ENCODE data around the gene MAP3K13. TPM values are rescaled to one million over a fixed set of nuclear protein-coding genes. Genes with fewer than 3 reads are reported as not detected.
"Not testable (repeated sequence)": the region's sequence is repeated elsewhere in the genome, so short reads cannot be mapped to it uniquely, and the experiment has no call there.

Gene MAP3K13
- total RNA-seq, 4 donors from 2014 or later, result 8.8 to 47.8 (median 17.2) TPM

DNA sequence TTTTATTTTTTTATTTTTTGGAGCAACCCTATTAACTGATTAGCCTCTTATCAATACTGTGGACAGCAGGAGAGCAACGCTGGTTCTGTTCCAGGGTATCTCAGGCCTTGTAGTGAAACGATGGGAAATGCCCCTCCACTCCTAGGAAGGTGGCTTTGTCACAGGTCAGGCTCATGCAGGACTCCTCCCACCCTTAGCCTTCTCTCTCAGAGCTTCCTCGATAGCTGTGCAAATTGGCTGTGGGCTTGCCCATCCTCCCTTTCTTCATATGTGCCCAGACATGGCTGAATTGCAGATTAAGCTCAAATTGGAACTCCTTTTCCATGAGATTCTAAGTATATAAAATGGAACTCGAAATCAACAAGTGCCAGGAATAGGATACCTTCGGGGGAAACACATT is 97.4 kb downstream of the MAP3K13 start:
- TF ChIP-seq POLR2A (IDR thresholded peaks at IDR 0.05), result no peak
- TF ChIP-seq, protein P1, sequence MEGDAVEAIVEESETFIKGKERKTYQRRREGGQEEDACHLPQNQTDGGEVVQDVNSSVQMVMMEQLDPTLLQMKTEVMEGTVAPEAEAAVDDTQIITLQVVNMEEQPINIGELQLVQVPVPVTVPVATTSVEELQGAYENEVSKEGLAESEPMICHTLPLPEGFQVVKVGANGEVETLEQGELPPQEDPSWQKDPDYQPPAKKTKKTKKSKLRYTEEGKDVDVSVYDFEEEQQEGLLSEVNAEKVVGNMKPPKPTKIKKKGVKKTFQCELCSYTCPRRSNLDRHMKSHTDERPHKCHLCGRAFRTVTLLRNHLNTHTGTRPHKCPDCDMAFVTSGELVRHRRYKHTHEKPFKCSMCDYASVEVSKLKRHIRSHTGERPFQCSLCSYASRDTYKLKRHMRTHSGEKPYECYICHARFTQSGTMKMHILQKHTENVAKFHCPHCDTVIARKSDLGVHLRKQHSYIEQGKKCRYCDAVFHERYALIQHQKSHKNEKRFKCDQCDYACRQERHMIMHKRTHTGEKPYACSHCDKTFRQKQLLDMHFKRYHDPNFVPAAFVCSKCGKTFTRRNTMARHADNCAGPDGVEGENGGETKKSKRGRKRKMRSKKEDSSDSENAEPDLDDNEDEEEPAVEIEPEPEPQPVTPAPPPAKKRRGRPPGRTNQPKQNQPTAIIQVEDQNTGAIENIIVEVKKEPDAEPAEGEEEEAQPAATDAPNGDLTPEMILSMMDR (IDR thresholded peaks at IDR 0.05), result no peak
- no peak for DNase-seq
- intact Hi-C loops (cut with DNase I; ENCODE audit: low total_unique reads), result no loop called here

DNA sequence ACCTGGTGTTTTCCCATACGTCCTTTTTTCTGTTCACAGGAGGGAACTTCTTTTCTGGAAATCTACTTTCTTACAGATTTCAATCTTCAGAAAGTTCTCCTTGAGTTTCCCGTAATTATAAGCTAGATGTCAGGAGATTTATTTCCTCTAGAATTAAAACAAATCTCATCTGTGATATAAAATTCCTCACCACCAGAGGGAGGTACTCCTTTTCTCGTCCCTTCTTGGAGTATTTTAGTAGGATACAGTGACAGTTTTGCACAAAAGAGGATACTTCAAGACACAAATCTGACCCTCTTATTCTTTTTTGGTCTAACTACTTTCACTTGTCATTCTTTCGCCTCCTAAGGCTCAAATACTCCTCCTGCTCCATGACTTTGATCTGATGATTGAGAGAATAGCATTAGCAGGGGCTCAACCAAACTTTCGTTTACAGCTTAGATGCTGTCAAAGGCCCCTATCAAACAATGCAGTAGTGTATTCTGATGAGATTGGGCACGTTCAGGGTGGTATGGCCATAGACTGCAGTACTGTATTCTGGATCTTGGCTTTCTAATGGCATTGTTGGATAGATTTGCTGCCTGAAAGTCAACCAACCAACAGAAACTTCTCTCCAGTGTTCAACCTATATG is 97.9 kb downstream of the MAP3K13 start:
- H3K27me3 ChIP-seq, result no peaks in the 10 kb centered on the region
- TF ChIP-seq, protein P1 (IDR thresholded peaks at IDR 0.05), result no peak
- TF ChIP-seq POLR2A (IDR thresholded peaks at IDR 0.05), result no peak
- H3K4me1 ChIP-seq, result no peaks in the 10 kb centered on the region
- H3K9me3 ChIP-seq, result no peaks in the 10 kb centered on the region
- intact Hi-C loops (cut with DNase I; ENCODE audit: low total_unique reads), result no loop called here
- no peak for DNase-seq
- H3K27ac ChIP-seq, result no peak overlapping the region
- H3K4me3 ChIP-seq, result no peak overlapping the region
- H3K36me3 ChIP-seq, result no peaks in the 10 kb centered on the region

More for the DNA sequence above, 97.4 kb downstream of the MAP3K13 start:
- H3K27me3 ChIP-seq, result no peaks in the 10 kb centered on the region
- H3K4me1 ChIP-seq, result no peaks in the 10 kb centered on the region
- H3K27ac ChIP-seq, result no peak overlapping the region
- no peaks in the 10 kb centered on the region for H3K36me3 ChIP-seq
- no peaks in the 10 kb centered on the region for H3K9me3 ChIP-seq
- no peak overlapping the region for H3K4me3 ChIP-seq

DNA sequence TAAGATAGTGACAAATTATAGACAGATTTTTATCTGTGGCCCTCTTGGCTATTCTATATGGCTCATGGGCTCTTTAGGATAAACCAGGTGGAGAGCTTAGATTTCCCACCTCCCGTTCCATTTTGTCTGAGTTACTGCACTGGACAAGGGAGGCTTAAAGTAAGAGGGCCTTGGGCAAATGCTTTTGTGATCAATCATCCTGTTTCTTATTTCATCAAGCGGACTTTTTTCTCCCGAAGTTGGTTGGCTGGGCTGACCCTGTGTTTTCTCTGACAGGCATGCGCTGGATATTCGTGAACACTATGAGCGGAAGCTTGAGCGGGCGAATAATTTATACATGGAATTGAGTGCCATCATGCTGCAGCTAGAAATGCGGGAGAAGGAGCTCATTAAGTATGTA is 102.5 kb downstream of the MAP3K13 start:
- TF ChIP-seq POLR2A (IDR thresholded peaks at IDR 0.05), result no peak
- TF ChIP-seq, protein P1 (IDR thresholded peaks at IDR 0.05), result no peak
- H3K4me1 ChIP-seq, result no peaks in the 10 kb centered on the region
- no peaks in the 10 kb centered on the region for H3K27me3 ChIP-seq
- intact Hi-C loops (cut with DNase I; ENCODE audit: low total_unique reads), result no loop called here
- no peak overlapping the region for H3K27ac ChIP-seq
- no peaks in the 10 kb centered on the region for H3K9me3 ChIP-seq
- no peaks in the 10 kb centered on the region for H3K36me3 ChIP-seq
- no peak overlapping the region for H3K4me3 ChIP-seq
- DNase-seq, result no peak

DNA sequence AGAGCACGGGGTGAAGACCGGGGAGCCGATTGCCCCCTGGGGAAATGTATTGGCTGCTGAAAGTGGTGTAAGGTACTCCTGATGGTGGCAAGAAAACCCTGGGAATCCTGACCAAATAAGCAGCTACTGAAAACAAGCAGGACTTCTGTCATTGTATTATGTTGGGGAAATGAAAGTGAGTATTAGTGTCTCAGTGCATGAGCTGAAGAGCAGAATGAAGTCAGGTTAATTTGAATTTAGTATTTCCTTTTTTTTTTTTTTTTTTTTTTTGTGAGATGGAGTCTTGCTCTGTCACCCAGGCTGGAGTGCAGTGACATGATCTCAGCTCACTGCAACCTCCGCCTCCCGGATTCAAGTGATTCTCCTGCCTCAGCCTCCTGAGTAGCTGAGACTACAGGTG is 103.2 kb downstream of the MAP3K13 start:
- not testable (repeated sequence) for DNase-seq

DNA sequence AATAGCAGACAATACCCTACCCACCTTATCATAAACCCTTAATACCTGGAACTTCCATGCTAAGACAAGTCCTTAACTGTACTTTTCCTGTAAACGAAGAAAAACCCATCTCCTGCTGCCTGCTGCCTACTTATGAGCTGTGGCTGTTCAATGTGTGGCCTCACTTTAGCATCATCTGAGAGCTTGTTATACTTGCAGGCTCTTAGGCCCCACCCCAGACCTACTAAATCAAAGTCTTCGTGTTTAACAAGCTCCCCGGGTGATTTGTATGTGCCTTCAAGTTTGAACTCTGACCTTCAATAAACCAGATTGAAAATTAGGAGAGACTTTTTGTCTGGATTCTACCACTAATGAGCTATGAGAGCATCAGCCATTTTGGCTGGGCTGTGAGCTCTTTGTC is 106.6 kb downstream of the MAP3K13 start:
- H3K4me3 ChIP-seq, result no peak overlapping the region
- H3K27me3 ChIP-seq, result no peaks in the 10 kb centered on the region
- TF ChIP-seq, protein P1 (IDR thresholded peaks at IDR 0.05), result no peak
- no peak for TF ChIP-seq POLR2A (IDR thresholded peaks at IDR 0.05)
- H3K36me3 ChIP-seq, result no peaks in the 10 kb centered on the region
- H3K4me1 ChIP-seq, result no peaks in the 10 kb centered on the region
- no peak for DNase-seq
- intact Hi-C loops (cut with DNase I; ENCODE audit: low total_unique reads), result no loop called here
- no peaks in the 10 kb centered on the region for H3K9me3 ChIP-seq
- H3K27ac ChIP-seq, result no peak overlapping the region

More for the DNA sequence above, 103.2 kb downstream of the MAP3K13 start:
- H3K27ac ChIP-seq; H3K36me3 ChIP-seq; H3K4me3 ChIP-seq; intact Hi-C loops (cut with DNase I; ENCODE audit: low total_unique reads); H3K4me1 ChIP-seq; H3K27me3 ChIP-seq; H3K9me3 ChIP-seq: not testable (repeated sequence)

DNA sequence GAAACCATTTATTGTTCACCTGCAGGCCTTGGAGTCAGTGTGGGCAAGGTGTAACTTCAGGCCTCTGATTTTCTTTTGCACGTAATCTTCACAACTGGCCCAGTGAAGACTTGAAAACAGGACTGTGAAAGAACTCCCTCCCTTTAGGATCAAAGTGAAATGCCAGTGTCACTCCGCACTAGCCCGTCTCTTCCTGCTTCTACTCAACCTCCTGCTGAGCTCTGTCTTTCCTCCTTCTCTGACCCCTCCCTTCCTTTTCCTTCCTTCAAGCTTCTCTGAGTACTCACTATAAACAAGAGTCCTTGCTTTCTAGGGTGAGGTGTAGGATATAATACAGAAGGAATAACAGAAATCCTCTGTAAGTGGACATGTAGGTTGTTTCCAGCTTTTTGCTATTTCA is 107.4 kb downstream of the MAP3K13 start:
- H3K4me3 ChIP-seq, result no peak overlapping the region
- no peaks in the 10 kb centered on the region for H3K36me3 ChIP-seq
- H3K27me3 ChIP-seq, result no peaks in the 10 kb centered on the region
- no peak for DNase-seq
- H3K4me1 ChIP-seq, result no peaks in the 10 kb centered on the region
- intact Hi-C loops (cut with DNase I; ENCODE audit: low total_unique reads), result no loop called here
- H3K9me3 ChIP-seq, result no peaks in the 10 kb centered on the region
- H3K27ac ChIP-seq, result no peak overlapping the region
- TF ChIP-seq POLR2A (IDR thresholded peaks at IDR 0.05), result no peak
- TF ChIP-seq, protein P1 (IDR thresholded peaks at IDR 0.05), result no peak

Data from uterus (tissue), 4 donors.